DND-41 (cell line): ENCODE measurements around the gene STARD4.

Experiments used
- ATAC-seq: fragments of 200-7000 bp; cut with Tn5 transposase; 3 replicates; pipeline ENCODE4 v1.9.1; 2021; ENCODE audit warnings: low read depth; ENCODE audit not compliant: insufficient read depth
- DNase-seq: peaks from one replicate; pipeline ENCODE4 v3.0.0-alpha.2; 2020
- H2AFZ ChIP-seq: 2 replicates; pipeline ENCODE4 v1.6.0; 2012; ENCODE audit warnings: low read depth, low read length
- H3K27ac ChIP-seq: 2 replicates; pipeline ENCODE4 v1.5.1; 2012; ENCODE audit warnings: low read length, inconsistent platforms
- H3K27me3 ChIP-seq: fragments of 200-600 bp; sonication (generic); 2 replicates; pipeline ENCODE4 v1.6.0; 2012; ENCODE audit warnings: low read length, mild to moderate bottlenecking, inconsistent platforms; ENCODE audit not compliant: insufficient read depth, poor library complexity
- H3K36me3 ChIP-seq: 2 replicates; pipeline ENCODE4 v1.5.1; 2012; ENCODE audit warnings: low read length, inconsistent platforms; ENCODE audit not compliant: insufficient read depth
- H3K4me1 ChIP-seq: 2 replicates; pipeline ENCODE4 v1.5.1; 2012; ENCODE audit warnings: mild to moderate bottlenecking, low read length; ENCODE audit not compliant: insufficient read depth
- H3K4me2 ChIP-seq: 2 replicates; pipeline ENCODE4 v1.6.0; 2012; ENCODE audit warnings: mild to moderate bottlenecking, moderate library complexity, low read length, inconsistent platforms; ENCODE audit not compliant: insufficient read depth
- H3K4me3 ChIP-seq, 2 experiments: fragments of 200-600 bp in 1 of 2; shearing (Covaris generic) in 1 of 2; 2 replicates each; pipeline ENCODE4 v1.5.1; 2012 to 2016; ENCODE audit warnings: inconsistent platforms in 2 of 2, low read length in 2 of 2, mild to moderate bottlenecking in 2 of 2, low read depth in 1 of 2, moderate library complexity in 1 of 2
- H3K79me2 ChIP-seq: 2 replicates; pipeline ENCODE4 v1.6.0; 2012; ENCODE audit warnings: low read length, inconsistent platforms; ENCODE audit not compliant: insufficient read depth
- H3K9ac ChIP-seq: 2 replicates; pipeline ENCODE4 v1.6.0; 2012; ENCODE audit warnings: low read depth, mild to moderate bottlenecking, inconsistent platforms, low read length, moderate library complexity
- H3K9me3 ChIP-seq: 2 replicates; pipeline ENCODE4 v1.5.1; 2012; ENCODE audit warnings: low read length, moderate library complexity, mild to moderate bottlenecking, inconsistent platforms; ENCODE audit not compliant: insufficient read depth, severe bottlenecking
- H4K20me1 ChIP-seq: 2 replicates; pipeline ENCODE4 v1.6.0; 2012; ENCODE audit warnings: low read length; ENCODE audit not compliant: insufficient read depth
- CTCF ChIP-seq: IDR thresholded peaks from 2 replicates; pipeline ENCODE4 v1.5.1; 2012; ENCODE audit warnings: borderline replicate concordance, low read length, moderate library complexity, mild to moderate bottlenecking; ENCODE audit not compliant: poor library complexity, severe bottlenecking; ENCODE audit errors: extremely low read depth
- EZH2 ChIP-seq: IDR thresholded peaks from 3 replicates; pipeline ENCODE4 v1.6.1; 2012; ENCODE audit warnings: borderline replicate concordance, low read depth, mild to moderate bottlenecking, moderate library complexity, low read length, inconsistent platforms; ENCODE audit not compliant: severe bottlenecking

The STARD4 gene

GRCh38 chr5:111478898-111479297 is 33.4 kb downstream of the STARD4 start:
- no peaks in the 10 kb centered on the region for H3K9me3 ChIP-seq
- H3K27ac ChIP-seq = no peak overlapping the region
- no peak overlapping the region for H2AFZ ChIP-seq
- no peaks in the 10 kb centered on the region for H3K79me2 ChIP-seq
- no peaks in the 10 kb centered on the region for H3K4me1 ChIP-seq
- H3K4me2 ChIP-seq = no peak overlapping the region
- H3K36me3 ChIP-seq = peaks cover 8% of the 10 kb centered on the region; the same call in 1 of the 2 replicates
- no peak for ATAC-seq
- H3K27me3 ChIP-seq = no peaks in the 10 kb centered on the region
- no peaks in the 10 kb centered on the region for H4K20me1 ChIP-seq
- no peak overlapping the region for H3K9ac ChIP-seq
- no peak overlapping the region for H3K4me3 ChIP-seq
- DNase-seq = no peak
- TF ChIP-seq EZH2 = no peak
- no peak for TF ChIP-seq CTCF

GRCh38 chr5:111478266-111478665 is 34.1 kb downstream of the STARD4 start:
- no peaks in the 10 kb centered on the region for H3K9me3 ChIP-seq
- no peaks in the 10 kb centered on the region for H3K27me3 ChIP-seq
- H3K4me2 ChIP-seq = no peak overlapping the region
- no peaks in the 10 kb centered on the region for H4K20me1 ChIP-seq
- no peak overlapping the region for H3K27ac ChIP-seq
- ATAC-seq = 0 out of 3 replicates have a peak, but pooled peaks have one; percentile 48
- no peaks in the 10 kb centered on the region for H3K79me2 ChIP-seq
- DNase-seq = no peak
- 0 out of 2 replicates have a peak, but pooled peaks cover 7% of the 10 kb centered on the region for H3K36me3 ChIP-seq
- no peak overlapping the region for H3K4me3 ChIP-seq
- no peak for TF ChIP-seq EZH2
- TF ChIP-seq CTCF = peak; percentile 37
- no peak overlapping the region for H3K9ac ChIP-seq
- no peaks in the 10 kb centered on the region for H3K4me1 ChIP-seq
- no peak overlapping the region for H2AFZ ChIP-seq

GRCh38 chr5:111472579-111472978 is 39.8 kb downstream of the STARD4 start:
- Histone ChIP-seq H3K4me1 (no peaks in the 10 kb centered on the region), H2AFZ (no peak overlapping the region), H3K27me3 (no peaks in the 10 kb centered on the region), H3K4me3 (no peak overlapping the region), H3K79me2 (no peaks in the 10 kb centered on the region), H3K9ac (no peak overlapping the region), H3K36me3 (no peaks in the 10 kb centered on the region), H3K9me3 (no peaks in the 10 kb centered on the region), H3K4me2 (no peak overlapping the region), H3K27ac (no peak overlapping the region), H4K20me1 (no peaks in the 10 kb centered on the region)
- ATAC-seq = 0 out of 3 replicates have a peak, but pooled peaks have one; percentile 35
- DNase-seq = no peak
- TF ChIP-seq EZH2 = no peak
- no peak for TF ChIP-seq CTCF

GRCh38 chr5:111472096-111472495 is 40.2 kb downstream of the STARD4 start:
- no peak overlapping the region for H2AFZ ChIP-seq
- H3K9me3 ChIP-seq = no peaks in the 10 kb centered on the region
- H3K79me2 ChIP-seq = no peaks in the 10 kb centered on the region
- H3K9ac ChIP-seq = no peak overlapping the region
- DNase-seq (no peak), ATAC-seq (no peak)
- no peaks in the 10 kb centered on the region for H3K36me3 ChIP-seq
- H3K4me1 ChIP-seq = no peaks in the 10 kb centered on the region
- H3K27ac ChIP-seq = no peak overlapping the region
- no peaks in the 10 kb centered on the region for H4K20me1 ChIP-seq
- no peaks in the 10 kb centered on the region for H3K27me3 ChIP-seq
- H3K4me2 ChIP-seq = no peak overlapping the region
- H3K4me3 ChIP-seq = no peak overlapping the region
- TF ChIP-seq CTCF (no peak), EZH2 (no peak)
